Measurements from ENCODE around the gene LMX1A.

Gene LMX1A

DNA sequence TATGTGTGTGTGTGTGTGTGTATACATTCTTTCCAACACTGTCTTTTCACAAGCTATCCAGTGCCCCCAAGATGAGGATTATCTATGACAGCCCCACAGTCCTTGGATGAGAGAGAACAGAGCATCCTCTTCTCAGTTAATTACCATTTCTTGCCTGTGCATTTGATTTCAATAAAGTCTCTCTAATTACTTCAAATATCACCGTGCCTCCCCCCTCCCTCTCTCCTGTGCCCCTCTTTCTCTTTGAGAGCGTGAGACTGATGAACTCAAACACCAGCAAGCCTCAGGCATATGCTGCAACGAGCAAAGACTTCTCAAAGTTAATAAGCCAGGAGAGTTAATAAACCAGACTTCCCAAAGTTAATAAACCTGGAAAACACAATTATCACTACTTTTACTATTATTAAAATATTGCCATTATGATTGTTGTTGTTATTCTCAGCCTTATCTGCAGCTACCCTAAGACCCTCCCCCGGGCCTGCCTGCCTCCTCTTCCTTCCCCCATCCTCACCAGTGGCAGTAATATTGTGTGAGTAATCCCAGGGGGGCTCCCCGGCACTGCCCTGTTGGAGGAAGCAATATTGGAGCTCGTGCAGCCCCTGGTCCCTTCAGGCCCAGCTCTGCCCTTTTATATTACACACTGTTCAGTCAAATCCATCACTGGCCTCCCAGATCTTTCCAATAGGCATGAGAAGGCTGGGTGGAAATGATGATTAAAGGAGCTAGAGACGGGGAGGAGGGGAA is 30.9 kb downstream of the LMX1A start:
- no peak for DNase-seq (ENCODE audit: low spot score)

DNA sequence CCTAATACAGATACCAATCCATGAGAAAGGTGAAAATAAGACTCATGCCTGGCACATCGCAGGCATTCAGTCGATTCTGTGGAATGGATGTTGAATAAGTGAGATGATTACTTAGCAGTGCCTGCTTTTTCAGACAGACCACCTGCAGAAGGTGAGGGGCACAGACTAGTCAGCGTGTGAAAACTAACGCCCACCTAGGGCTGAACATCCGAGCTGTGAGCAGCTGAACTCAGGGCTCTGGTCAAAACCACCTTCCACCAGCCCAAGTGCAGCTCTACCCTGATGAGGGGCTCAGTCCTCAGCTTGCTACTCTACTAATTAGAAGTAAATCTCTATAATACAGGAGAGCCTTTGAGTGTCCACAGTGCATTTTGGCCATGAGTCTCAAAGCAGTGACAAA is 32.5 kb downstream of the LMX1A start:
- no peak for DNase-seq (ENCODE audit: low spot score)

DNA sequence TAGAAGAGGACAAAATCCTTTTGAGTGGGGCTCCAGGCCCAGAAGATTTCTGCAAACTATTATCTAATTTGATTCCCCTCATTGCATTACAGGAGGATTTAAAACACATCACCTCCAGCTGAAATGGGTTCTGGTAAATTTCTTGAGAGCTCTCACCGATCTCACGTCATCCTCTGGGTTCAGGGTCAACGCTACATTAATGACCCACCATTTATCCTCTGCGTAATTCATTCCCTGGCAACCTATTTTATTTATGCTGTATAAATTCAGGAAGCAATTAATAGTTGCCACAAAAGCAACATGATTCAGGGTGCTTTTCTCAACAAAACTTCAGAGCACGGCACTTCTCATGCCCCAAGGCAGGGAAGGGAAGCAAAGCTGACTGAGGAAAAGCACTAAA is 38.9 kb downstream of the LMX1A start:
- no peak for DNase-seq (ENCODE audit: low spot score)

DNA sequence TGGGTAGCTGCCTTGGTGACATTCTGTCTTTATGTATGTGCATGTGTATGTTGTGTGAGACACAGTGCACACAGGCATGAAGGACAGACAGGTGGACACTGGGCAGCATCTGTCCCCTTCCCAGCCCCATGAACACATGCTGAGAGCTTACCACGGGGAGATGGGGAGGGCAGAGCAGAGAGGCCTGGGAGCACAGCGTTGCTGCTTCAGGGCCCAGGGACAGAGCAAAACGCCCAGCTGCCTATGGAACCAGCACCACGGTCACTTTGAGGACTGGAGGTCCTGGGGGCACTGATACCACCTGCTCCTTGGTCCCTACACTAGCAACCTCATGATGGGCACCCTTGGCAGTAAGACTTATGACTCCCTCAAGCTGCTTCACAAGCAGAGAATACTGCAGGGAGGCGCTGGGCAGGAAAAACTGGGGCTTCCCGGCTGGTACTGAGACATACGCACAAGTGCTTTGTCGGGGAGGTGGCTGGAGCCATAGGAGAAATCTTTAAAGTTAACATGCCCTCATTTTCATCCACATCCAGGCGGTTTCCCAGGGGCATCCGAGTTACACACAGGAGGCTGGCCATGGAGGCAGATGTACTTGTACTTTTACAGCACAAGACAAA is 40.3 kb downstream of the LMX1A start:
- no peak for DNase-seq (ENCODE audit: low spot score)

DNA sequence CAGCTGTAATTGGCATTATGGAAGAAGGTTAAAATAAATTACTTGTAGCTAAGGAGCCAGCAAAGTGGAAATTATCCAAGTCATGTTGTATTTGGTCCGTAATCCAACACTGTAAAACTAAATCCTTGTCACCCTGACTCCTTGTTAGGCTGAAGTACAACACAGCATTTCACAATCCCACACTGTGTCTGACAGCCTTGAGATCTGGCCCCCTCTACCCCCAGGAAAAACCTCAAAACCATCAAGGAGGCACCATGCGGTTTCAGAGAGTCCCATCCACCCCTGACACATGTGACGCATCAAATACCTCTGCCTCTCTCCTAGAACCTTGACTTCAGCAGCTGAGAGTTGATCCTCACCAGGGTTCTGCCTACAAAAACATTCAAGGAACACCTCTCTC is 41.0 kb downstream of the LMX1A start:
- DNase-seq (ENCODE audit: low spot score) = no peak

DNA sequence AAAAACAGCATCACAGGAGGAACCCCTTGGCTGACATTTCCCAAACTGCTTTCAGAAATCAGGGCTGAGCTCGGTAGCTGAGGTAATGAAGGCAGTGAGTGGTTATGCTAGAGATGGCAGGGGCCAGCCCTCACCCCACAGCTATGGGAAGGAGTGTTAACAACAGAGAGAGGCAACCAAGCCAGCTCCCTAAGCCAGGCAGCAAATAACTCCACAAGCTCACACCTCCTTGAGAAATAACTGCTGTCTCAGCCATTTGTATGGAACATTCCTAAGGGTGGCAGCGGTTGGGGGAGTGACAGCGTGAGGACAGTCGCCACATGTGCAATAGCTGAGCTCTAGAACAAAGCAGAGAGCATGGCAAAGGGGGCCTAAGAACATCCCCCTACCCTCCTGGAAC is 42.6 kb downstream of the LMX1A start:
- no peak for DNase-seq (ENCODE audit: low spot score)

DNA sequence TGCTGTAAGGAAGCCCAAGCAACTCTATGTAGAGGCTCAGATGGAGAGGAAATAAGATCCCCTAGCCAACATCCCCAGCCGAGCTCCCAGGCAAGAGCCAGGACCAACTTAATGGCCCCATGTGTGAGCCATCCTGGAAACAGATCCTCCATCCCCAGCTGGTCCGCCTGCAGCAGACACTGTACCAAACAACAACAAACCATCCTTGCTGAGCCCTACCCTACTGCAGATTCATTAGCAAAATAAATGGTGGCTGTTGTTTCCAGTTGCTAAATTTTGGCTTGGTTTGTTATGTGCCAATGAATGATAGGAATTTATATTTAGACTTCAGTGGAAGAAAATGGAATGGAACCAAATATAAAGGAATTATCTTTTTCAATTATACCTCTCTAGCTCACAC is 43.9 kb downstream of the LMX1A start:
- DNase-seq (ENCODE audit: low spot score) = no peak

DNA sequence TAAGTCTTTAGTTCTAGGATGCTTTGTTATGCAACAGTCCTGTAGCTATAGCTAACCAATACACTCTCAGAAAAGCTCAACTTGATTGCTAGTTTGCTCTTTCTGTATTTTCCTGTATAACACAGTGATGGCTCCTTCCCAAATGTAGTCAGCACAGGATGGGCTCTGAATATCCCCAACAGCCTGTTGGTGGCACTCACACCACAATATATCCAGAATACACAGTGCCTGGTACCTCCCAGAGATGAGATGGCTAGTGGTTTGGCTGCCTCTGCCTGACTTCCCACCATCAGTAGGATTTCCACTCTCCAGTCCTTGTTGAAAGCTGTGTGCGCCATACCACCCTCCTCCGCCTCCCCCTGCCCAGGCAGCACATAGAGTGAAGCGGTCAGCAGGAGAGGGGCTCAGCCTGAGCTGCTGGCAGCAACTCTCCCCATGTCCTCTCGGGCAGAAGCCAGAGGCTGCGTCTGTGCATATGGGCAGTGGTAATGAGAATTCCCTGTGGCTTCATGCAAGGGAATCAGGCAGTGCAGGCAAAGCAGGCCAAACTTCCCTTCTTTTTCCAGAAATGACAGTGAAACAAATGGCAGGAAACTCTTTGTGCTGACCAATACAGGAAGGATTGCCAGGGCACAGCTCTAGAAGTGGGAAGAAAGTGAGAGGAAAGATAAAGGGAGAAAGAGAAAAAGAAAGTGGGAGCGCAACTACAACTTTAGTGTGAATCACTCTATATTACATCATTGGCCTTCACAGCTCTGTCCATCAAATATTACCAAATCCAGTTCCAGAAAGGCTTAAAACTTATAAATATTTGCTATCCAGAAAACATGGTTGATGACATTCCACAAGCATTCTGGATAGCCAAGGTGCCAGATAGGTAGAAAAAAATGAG is 49.7 kb downstream of the LMX1A start:
- no peak for DNase-seq (ENCODE audit: low spot score)

DNA sequence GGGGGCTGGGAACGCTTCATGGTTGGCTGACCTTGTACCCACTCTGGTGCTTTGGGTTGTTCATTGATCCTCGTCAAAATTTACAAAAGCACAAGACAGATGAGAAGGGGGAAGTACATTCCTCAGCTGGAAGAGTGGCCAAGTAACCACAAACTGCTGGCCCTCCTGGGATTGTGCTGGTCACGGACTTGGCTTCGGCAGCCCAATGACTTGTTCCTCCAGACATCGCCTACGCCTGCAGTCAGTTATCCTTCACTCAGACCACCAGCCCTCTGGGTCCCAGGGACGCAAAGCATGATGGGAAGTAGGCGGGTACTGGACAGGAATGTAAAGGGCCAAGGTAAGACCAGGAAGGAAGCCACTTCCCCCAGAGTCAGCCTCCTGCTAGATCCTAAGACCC is 53.1 kb downstream of the LMX1A start:
- no peak for DNase-seq (ENCODE audit: low spot score)

DNA sequence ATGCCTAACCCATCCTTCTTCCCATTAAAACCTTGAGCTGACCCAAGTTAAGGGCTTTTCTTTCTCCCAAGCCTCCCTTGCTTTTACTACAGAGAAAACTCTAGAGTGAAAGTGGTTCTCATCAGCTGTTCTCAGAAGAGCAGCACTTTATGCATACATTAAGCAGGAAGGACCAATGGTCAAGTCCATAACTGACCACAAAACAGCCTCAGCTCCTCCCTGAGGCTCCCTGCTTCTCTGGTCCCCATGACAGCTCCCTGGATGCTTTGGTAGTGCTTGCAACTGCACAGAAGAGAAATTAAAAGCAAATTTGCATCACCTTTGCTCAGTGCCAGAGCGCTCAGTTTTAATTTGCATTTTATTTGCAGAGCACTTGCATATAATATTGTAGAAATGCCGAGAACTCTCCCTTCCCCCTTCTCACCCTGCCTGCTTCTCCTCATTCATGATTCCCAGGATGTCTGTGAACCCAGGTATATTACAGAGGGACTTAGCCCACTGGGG is 56.1 kb downstream of the LMX1A start:
- no peak for DNase-seq (ENCODE audit: low spot score)

DNA sequence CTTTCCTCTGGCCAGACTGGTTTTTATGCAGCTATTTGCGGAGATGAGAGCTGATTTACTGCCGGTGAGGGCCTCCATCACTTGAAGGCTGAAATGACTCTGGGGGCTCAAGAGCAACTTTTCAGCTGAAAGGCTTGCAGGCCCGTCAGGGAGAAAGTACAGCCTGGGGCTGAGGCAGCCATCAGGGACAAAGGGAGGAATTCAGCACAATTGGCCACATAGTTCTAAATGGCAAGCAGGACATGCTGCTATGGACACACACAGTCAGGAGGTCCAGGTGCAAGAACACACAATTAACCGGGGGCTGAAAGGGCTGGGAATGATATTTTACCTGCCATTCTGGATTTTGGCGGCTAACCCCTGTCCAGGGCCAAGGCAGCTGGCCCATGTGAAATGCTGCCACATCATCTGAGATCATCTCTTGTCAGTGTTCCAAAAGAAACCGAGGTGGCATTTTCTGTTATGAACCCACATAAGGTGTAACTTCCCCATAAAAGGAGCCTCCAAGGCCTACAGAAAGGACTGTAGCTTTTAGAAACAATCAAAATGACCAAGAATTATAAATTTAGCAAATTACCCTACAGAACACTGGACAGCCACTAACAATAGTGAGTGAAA is 58.2 kb downstream of the LMX1A start:
- DNase-seq (ENCODE audit: low spot score) = no peak

DNA sequence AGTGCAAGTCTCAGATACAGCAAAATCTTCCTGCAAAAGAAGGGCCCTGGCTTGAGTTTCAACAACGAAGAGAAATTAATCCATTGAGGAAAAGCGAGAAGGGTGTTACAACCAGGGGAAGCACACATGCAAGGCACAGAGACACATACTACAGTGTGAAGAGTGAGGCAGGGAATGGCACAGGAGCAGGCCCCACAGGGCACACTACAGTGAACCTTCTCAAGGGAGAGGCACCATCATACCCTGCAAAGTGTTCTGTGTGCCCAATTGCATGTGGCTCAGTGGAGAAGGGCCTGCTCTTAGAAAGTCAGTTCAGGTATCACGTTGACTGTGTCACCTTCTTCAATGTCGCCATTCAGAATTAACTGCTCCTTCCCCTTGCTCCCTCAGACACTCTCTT is 60.3 kb downstream of the LMX1A start:
- DNase-seq (ENCODE audit: low spot score) = no peak

DNA sequence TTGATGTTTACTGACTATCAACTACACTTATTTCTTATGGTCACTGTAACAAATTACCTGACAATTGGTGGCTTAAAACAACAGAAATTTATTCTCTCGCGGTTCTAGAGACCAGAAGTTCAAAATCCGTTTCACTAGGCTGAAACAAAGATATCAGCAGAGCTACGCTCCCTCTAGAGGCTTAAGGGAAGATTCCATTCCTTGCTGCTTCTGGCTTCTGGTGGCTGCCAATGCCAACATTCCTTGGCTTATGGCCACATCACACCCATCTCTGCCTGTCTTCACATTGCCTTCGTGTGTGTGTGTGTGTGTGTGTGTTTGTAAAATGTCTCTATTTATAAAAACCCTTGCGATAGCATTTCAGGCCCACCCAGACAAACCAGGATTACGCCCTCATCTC is 66.4 kb downstream of the LMX1A start:
- no peak for DNase-seq (ENCODE audit: low spot score)

DNA sequence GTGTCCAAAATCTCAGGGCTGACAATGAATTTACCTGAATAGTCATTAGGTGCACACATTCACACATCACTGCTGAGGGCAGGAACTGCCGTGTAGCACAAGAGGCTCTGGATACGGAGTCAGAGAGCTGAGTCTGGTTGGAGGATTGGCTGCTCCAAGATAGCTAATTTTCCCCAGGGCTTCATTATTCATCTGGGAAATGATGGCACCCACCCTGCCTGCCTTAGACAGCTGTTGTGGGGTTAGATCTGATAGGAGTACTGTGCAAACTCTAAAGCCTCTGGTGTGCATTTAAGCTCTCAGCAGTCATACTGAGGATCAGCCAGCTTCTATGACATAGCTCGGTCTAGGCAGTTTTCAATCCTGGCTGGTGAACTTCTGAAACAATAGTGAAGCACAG is 67.0 kb downstream of the LMX1A start:
- no peak for DNase-seq (ENCODE audit: low spot score)

DNA sequence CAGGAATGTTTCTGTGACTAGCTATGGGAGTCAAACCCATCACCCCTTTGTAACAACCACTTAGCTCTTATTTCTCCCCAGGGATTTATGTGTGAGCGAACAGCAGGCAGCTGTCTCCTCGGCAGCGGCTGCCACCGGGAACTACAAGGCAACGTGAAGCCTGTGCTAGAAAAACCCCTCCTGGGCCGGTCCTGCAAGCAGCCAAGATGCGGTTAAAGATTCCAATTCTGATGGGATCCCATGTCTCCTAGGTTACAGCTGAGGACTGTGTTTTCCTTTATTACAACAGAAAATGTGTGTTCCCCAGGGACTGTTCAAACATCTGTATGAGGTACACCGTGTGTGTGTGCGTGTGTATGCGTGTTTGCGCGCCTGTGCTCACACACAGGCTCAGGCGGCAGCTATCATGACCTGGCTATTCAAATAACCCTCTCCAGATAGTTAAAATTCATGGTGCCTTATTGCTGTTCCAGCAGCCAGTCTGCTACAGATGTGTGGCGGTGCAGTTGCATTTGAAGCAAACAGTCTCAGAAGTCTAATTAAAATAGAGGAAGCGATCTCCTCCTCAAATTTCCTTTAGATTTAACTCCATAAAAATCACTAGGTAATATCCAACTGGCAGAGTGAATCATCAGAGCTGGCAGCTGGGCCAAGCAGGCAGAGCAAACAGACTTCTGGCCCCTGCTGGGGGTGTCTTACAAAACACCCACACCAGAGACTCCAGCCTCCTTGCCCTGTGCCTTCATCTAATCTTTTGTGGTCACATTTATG is 68.0 kb downstream of the LMX1A start:
- no peak for DNase-seq (ENCODE audit: low spot score)

DNA sequence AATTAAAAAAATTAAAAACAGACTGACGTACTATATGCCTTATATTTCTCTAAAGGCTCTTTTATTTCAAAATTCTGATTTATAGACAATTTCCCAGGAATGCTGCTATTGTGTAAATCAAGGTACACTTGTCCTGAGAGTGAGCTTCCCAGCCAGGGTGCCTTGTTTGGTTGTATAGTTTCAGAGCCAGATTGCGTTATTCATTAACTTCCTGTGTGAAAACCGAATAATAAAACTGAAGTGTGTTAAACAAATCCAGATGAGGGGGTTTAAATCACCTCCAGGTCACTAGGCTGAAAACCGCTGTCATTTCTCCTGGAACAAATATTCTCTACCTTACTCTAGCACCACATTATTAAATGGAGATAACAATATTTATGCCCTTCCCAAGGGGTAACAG is 68.7 kb downstream of the LMX1A start:
- DNase-seq (ENCODE audit: low spot score) = no peak

DNA sequence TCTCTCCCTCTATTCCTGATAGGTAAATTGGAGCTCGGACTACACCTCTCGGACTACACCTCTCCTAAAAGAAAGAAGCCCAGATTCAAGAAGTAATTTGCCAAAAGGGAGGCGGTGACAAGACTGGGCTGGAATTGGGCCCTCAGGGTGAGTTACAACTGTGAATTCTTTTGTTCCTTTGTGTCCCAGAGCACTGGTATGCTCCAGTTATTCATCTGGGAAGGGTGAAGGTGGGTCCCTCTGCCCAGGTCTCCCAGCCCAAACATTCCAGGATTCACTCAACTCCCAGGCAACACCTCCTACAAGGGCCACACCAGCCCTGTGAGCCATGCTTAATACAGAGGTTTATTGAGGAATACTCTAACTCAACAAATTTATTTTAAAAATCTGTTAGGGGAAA is 69.2 kb downstream of the LMX1A start:
- DNase-seq (ENCODE audit: low spot score) = no peak

DNA sequence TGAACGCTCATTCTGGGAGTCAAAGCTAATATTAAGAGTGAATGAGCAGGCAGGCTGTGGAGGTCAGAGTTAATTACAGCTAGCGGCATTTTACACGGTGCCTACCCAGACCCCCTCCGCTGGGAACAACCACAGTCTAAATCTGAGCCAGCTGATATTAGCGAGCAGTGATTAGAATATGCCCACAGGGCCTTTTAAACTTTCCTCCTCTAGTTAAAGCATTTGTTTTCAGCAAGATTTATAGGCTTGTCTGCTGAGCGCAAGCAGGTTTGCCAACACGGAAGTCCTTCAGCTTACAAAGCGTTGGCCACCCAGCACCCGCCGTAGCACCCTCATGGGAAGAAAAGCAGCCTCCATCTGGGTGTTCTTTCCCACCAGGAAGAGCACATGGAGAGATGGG is 72.1 kb downstream of the LMX1A start:
- DNase-seq (ENCODE audit: low spot score) = no peak

DNA sequence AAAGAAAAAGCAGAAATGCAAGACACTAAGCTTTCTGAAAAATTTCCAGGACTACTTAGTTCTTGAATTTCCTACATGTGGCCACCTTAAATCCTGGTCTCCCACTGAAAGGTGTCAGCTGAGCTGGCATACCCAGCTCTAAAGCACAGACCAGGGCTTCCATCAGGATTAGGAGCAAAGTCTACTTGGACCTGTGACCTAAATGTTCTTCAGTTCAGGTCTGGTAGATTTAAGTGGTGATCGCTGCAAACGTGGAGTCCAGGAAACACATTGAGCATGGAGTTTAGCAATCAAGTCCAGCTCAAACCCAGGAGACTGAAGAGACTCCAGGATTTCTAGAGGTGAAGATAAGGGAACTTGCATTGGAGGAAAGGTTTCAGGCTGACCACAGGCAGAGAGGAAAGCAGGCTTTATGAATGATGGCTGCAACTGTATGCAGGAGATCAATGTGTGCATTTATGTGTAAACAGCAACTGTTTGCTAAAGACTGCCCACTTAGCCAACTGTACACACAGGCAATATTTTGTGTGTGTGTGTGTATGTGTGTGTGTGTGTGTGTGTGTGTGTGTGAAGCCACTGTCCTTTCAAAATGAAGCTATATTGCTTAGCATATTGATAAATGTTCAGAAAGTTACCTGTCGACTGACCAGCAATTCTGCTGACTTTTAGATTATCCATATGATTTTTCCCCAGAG is 75.2 kb downstream of the LMX1A start:
- no peak for DNase-seq (ENCODE audit: low spot score)

DNA sequence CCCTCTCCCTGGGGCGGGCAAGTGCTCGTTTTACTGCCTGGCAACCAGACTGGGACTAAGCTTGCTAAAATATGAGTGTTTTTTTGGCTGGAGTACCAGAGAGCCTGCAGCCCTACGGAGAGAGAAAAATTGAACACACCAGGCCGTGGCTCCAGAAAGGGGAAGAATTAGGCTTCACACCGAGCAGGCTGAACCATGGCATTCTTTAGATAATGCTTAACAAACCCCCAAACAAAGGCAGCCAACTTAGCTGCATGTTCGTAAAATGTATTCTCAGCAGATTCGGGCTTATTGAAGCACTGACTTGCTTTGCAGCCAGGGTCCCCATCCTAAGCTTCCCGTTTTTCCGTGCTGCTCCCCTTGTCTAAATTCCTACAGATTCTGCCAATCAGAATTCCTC is 76.6 kb downstream of the LMX1A start:
- DNase-seq (ENCODE audit: low spot score) = no peak

DNA sequence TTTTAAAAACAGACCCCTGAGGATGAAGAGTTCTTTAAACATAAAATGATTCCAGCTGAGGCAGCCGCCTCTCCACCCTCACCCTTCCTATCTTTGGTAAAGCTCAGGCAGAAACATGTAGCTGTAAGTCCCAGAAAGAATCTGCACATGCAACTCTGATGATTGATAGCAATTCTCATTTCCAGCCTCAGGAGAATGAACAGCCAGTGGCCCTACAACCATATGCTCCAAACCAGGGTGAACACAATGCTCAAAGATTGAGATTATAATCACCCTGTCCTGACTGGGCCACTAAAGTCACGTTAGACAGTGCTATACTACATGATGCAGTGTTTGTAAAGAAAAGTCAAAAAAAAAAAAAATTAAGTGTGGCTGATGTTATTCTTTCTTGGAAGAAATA is 80.2 kb downstream of the LMX1A start:
- DNase-seq (ENCODE audit: low spot score) = no peak
